Body of pancreas (tissue), 4 donors: ENCODE results near the gene GPR108.

Experiments
- POLR2A ChIP-seq, 3 donors: fragments of 450-650 bp; IDR thresholded peaks; one replicate each; pipeline ENCODE4 v1.6.1; 2016; ENCODE audit warnings: antibody characterized with exemption in 3 of 3, mild to moderate bottlenecking in 2 of 3
- TF ChIP-seq, protein P1 (sequence below), 7 experiments: fragments of 450-650 bp in 4 of 7; fragments of 200-600 bp in 3 of 7; sonication (generic) in 3 of 7; IDR thresholded peaks; one replicate each; pipeline ENCODE4 v1.5.1; 2016 to 2019; ENCODE audit warnings: antibody characterized with exemption in 7 of 7

DNA sequence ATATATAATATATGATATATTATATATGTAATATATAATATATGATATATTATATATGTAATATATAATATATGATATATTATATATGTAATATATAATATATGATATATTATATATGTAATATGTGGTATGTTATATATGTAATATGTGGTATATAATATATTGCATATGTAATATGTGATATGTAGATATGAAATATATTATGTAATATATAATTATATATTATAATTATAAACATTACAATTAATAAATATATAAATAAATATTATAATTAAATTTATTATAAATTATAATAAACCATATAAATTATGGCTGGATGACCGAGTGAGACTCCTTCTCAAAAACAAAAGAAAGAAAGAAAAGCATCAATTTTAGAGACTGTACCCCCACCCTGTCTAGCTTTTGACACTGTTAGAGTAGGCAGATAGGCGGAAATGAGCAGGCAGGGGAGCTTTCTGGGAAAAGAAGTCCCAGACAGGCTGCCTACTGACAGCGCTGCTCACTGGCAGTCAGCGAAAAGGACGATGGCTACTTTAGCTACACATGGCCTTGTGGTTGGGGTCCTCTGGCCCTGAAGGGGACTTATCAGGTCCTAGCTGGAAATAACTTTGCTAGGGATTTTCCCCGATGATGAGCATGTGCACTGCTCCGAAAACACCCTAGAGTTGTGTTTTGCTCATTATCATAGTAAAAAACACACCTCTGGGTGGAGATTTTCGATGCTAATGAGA is 36.6 kb downstream of the GPR108 start:
- no peak for TF ChIP-seq POLR2A (IDR thresholded peaks at IDR 0.05)
- TF ChIP-seq, protein P1, sequence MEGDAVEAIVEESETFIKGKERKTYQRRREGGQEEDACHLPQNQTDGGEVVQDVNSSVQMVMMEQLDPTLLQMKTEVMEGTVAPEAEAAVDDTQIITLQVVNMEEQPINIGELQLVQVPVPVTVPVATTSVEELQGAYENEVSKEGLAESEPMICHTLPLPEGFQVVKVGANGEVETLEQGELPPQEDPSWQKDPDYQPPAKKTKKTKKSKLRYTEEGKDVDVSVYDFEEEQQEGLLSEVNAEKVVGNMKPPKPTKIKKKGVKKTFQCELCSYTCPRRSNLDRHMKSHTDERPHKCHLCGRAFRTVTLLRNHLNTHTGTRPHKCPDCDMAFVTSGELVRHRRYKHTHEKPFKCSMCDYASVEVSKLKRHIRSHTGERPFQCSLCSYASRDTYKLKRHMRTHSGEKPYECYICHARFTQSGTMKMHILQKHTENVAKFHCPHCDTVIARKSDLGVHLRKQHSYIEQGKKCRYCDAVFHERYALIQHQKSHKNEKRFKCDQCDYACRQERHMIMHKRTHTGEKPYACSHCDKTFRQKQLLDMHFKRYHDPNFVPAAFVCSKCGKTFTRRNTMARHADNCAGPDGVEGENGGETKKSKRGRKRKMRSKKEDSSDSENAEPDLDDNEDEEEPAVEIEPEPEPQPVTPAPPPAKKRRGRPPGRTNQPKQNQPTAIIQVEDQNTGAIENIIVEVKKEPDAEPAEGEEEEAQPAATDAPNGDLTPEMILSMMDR (IDR thresholded peaks at IDR 0.05): no peak
